Muscle of arm (tissue), 12 donors: ENCODE results near the gene SPNS3. TPM values are rescaled to one million over a fixed set of nuclear protein-coding genes. Genes with fewer than 3 reads are reported as not detected.

ENCODE experiments used
- DNase-seq: peaks from one replicate; pipeline ENCODE4 v3.0.0-alpha.2; 2013
- polyA plus RNA-seq, 12 donors: library from polyadenylated mRNA; unstranded; fragments of 120-200 nt; gene quantifications; one replicate each; pipeline ENCODE4 v1.2.1, GENCODE V29; 2013; ENCODE audit not compliant: insufficient read length in 12 of 12

Gene SPNS3
- polyA plus RNA-seq, 12 donors = 0.12 to 1.7 (median 0.41) TPM; not detected in 2

- DNase-seq = no peak
Measured at GRCh38 chr17:4487820-4488716, 54.3 kb downstream of the SPNS3 start.

GRCh38 chr17:4488989-4489595, 55.4 kb downstream of the SPNS3 start:
- DNase-seq = no peak

GRCh38 chr17:4490109-4490591, 56.4 kb downstream of the SPNS3 start:
- no peak for DNase-seq

DNA sequence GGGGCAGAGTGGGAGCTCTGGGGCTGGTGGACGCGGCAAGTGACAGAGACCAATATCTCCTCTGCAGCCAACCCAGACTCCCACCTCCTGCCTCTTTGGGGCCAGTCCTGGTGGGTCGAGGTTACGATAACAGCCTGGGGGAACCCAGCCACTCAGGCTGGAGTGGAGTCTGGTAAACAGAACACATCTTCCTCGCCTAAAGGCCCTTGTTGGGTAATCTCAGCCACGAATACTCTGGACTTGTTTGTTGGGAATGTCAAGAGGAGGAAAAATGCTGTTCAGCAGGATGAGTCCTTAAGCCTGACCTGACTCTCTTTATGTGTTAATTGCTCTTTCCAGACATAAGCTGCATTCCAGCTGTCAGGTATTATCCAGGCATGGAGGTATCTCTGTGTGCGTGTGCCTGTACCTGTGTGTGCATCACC, 56.9 kb downstream of the SPNS3 start:
- DNase-seq = no peak

GRCh38 chr17:4492721-4493561, 59.2 kb downstream of the SPNS3 start:
- DNase-seq = peak; percentile 51

DNA sequence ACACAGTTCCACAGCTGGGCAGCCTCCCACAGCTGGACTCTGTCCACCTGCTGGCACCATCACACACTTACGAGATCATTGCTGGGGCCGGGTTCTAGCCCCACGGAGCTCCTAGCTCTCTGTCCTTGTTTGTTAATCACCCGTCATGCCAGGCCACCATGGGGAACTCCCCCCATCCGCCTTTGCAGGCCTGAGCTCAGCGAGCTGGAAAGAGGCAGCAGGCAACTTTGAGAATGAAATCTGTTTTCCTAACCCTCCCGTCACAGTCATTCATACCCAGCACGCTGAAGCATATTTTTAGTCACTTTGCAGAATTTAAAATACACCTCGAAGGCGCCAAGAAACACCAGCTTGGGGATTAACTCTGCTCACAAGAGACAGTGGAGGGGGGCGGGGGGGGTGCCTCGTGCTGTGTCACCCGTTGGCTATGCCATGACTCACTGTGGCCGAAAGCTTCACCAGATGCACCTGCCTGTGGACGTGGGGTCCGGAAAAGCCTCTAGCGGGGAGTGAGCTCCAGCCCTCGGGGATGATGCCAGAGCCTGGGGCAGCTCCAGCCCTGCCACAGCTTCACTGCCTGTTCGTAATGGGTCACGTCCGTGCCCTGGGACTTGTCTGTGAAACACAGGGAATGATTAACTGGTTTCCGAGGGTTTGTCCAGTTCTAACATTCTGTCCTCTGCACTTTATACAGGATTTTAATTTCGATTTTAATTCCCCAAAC, 63.5 kb downstream of the SPNS3 start:
- no peak for DNase-seq

GRCh38 chr17:4498461-4499397, 65.0 kb downstream of the SPNS3 start, which contains the start of gene SPNS2:
Gene SPNS2 (plus strand): TSS chr17:4498881. CDS start chr17:4499048, 167 bp downstream.
- DNase-seq = peak; percentile 31

DNA sequence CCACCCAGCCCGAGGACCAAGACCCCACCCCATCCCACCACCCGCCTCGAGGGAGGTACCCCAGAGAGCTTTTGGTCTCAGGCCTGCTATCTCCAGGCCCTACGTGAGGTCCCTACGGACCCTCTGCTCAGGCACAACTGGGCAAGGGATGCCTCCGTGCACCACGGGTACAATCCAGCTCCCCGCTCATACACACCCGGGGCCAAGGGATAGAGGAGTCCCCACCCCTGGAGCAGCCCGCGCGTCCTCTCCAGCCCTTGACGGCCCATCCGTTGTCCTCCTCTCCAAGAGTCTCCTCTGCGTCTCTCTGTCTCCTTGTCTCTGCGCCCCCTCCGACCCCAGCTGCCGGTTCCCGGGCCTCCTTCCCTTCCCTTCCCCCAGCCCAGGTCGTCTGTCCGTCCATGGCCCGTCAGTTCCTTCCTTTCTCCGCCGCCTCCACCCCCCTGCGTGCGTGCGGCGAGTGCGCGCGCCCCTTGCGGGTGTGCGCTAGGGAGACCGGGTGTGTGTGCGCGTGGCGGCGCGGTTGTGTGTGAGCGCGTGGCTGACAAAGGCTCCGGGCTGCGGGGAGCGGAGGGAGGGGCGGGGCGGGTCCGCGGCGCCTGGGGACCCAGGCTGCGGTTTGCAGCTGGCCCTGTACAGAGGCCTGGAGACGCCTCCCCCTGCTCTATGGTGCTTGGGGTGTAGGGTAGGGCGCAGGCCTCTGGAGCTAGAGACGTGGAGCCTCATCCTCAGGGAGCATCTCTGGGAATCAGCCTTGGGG, 65.9 kb downstream of the SPNS3 start:
- DNase-seq = no peak

GRCh38 chr17:4500191-4500571, 66.4 kb downstream of the SPNS3 start:
- no peak for DNase-seq

- DNase-seq = no peak
Measured at GRCh38 chr17:4501295-4501949, 67.7 kb downstream of the SPNS3 start.

- no peak for DNase-seq
Measured at GRCh38 chr17:4502466-4503154, 68.9 kb downstream of the SPNS3 start.

DNA sequence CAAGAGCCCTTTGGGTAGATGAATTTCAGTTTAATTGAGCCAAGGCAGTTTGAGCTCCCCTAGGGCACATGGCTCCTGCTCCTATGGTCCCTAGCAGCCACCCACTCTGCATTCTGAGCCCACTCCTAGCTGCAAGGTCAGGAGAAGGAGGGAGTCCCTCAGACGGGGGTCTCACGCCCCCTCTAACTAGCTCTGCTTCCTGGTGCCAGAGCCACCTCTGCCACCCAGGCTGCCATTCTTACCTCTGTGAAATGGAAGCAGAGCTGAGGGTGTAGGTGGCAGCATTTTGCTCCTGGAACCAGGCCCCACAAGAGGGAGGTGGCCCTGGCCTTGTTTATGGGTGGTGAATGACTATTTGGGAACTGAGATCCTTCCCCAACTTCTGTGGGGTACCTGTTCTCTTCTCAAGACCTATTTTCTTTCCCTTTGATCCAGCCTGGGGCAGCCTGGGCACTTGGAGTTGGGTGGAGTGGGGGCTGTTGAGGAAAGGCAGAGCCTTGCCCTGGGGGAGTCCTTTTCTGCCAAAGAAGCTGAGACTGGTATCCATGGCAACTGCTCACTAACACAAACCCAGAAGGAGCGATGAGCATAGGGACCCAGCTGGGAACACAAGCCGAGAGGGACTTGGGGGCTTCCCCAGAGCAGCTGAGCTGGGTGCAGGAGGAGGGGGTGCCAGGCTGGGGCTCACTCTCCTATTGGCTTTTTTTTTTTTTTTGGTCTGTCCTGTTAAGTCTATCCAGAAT, 69.7 kb downstream of the SPNS3 start:
- no peak for DNase-seq

DNA sequence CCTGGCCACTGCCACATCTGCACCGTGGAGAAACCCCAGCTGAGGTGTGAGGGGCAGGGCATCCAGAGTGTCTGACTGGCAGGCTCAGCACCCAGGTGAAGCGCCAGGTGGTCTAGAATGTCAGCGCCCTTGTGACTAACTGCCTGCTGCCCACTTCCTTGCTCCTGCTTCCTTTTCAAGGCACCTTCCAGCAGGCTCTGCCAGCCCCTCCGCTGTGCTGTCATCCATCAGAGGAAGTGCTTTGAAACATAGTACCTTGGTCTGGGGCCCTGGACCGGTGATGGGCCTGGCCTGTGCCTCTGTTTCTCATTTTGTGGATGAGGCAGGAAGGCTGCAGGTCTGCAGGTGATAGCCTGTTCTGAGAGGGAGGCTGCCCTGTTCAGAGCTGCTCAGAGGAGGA, 70.4 kb downstream of the SPNS3 start:
- DNase-seq = no peak

GRCh38 chr17:4505187-4505586, 71.4 kb downstream of the SPNS3 start:
- no peak for DNase-seq

GRCh38 chr17:4506175-4506813, 72.6 kb downstream of the SPNS3 start:
- DNase-seq = no peak

DNA sequence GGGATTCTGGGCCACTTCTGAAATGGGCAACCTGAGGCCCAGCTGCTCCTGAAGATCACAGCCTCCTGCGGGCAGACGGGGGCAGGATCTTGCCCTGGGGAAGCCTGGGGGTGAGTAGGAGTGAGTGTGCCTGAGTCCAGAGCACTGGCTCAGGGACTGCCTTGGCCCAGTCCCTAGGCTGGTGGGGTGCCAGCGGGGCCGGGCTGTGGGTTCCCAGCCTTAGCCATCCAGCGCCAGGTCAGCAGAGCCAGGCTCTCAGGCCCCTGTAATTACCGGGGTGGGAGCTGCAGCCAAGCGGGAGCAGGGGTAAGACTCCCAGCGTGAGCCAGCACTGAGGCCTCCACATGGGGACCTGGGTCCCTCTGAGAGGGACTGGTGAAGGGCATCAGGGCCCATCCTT, 73.2 kb downstream of the SPNS3 start:
- DNase-seq = no peak
